ENCODE measurements around the gene THTPA. TPM values are rescaled to one million over a fixed set of nuclear protein-coding genes. Genes with fewer than 3 reads are reported as not detected.

THTPA gene
- total and polyA plus RNA-seq, 2 of the 13 experiments (the other 11 are each of a cell fraction or from before 2014, with no cell fraction given), result 7.4 to 8.7 TPM

- TF ChIP-seq TBP (CRISPR knock-in tag; IDR thresholded peaks at IDR 0.05) (no peak), MED8 (CRISPR knock-in tag; IDR thresholded peaks at IDR 0.05; ENCODE audit: insufficient replicate concordance) (no peak), ZNF224 (CRISPR knock-in tag; IDR thresholded peaks at IDR 0.05) (no peak), NCOA2 (CRISPR knock-in tag; IDR thresholded peaks at IDR 0.05) (no peak), ZNF367 (CRISPR knock-in tag; IDR thresholded peaks at IDR 0.05; ENCODE audit: borderline replicate concordance) (no peak), CC2D1A (CRISPR knock-in tag; IDR thresholded peaks at IDR 0.05) (no peak), FOXK1 (CRISPR knock-in tag; IDR thresholded peaks at IDR 0.05; ENCODE audit: borderline replicate concordance, low read depth) (no peak), ATF7 (IDR thresholded peaks at IDR 0.05) (no peak), ATF7 (CRISPR knock-in tag; IDR thresholded peaks at IDR 0.05) (0 out of 2 replicates have a peak, but pooled peaks have one; percentile 34), ZNF451 (CRISPR knock-in tag; IDR thresholded peaks at IDR 0.05) (0 out of 2 replicates have a peak, but pooled peaks have one; percentile 31), GTF3A (CRISPR knock-in tag; conservative IDR thresholded peaks at IDR 0.05) (0 out of 2 replicates have a peak, but pooled peaks have one; percentile 67), ZNF143 (CRISPR knock-in tag; IDR thresholded peaks at IDR 0.05) (no peak; the same call in 1 of the 2 replicates), ZNF333 (CRISPR knock-in tag; IDR thresholded peaks at IDR 0.05; ENCODE audit: borderline replicate concordance) (no peak), ZBTB1 (CRISPR knock-in tag; IDR thresholded peaks at IDR 0.05; ENCODE audit: borderline replicate concordance) (no peak), TBX3 (IDR thresholded peaks at IDR 0.05; ENCODE audit: borderline replicate concordance) (no peak), DNMT3B (CRISPR knock-in tag; conservative IDR thresholded peaks at IDR 0.05) (no peak), SMAD1 (CRISPR knock-in tag; IDR thresholded peaks at IDR 0.05; ENCODE audit: borderline replicate concordance, low read depth) (no peak), ZNF33A (CRISPR knock-in tag; IDR thresholded peaks at IDR 0.05; ENCODE audit: borderline replicate concordance) (no peak), SIN3B (IDR thresholded peaks at IDR 0.05; ENCODE audit: low read length) (no peak), POLR2A (IDR thresholded peaks at IDR 0.05; ENCODE audit: insufficient read depth in 1 of 2, low read depth in 2 of 2, low read length in 2 of 2) (no peak), TOE1 (CRISPR knock-in tag; IDR thresholded peaks at IDR 0.05) (no peak), DMAP1 (CRISPR knock-in tag; IDR thresholded peaks at IDR 0.05) (no peak)
- TF ChIP-seq, protein P1, sequence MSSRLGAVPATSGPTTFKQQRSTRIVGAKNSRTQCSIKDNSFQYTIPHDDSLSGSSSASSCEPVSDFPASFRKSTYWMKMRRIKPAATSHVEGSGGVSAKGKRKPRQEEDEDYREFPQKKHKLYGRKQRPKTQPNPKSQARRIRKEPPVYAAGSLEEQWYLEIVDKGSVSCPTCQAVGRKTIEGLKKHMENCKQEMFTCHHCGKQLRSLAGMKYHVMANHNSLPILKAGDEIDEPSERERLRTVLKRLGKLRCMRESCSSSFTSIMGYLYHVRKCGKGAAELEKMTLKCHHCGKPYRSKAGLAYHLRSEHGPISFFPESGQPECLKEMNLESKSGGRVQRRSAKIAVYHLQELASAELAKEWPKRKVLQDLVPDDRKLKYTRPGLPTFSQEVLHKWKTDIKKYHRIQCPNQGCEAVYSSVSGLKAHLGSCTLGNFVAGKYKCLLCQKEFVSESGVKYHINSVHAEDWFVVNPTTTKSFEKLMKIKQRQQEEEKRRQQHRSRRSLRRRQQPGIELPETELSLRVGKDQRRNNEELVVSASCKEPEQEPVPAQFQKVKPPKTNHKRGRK (CRISPR knock-in tag; IDR thresholded peaks at IDR 0.05), result 0 out of 2 replicates have a peak, but pooled peaks have one; percentile 24
- TF ChIP-seq, protein P2, sequence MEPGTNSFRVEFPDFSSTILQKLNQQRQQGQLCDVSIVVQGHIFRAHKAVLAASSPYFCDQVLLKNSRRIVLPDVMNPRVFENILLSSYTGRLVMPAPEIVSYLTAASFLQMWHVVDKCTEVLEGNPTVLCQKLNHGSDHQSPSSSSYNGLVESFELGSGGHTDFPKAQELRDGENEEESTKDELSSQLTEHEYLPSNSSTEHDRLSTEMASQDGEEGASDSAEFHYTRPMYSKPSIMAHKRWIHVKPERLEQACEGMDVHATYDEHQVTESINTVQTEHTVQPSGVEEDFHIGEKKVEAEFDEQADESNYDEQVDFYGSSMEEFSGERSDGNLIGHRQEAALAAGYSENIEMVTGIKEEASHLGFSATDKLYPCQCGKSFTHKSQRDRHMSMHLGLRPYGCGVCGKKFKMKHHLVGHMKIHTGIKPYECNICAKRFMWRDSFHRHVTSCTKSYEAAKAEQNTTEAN (CRISPR knock-in tag; conservative IDR thresholded peaks at IDR 0.05), result no peak
- TF ChIP-seq, protein P3, sequence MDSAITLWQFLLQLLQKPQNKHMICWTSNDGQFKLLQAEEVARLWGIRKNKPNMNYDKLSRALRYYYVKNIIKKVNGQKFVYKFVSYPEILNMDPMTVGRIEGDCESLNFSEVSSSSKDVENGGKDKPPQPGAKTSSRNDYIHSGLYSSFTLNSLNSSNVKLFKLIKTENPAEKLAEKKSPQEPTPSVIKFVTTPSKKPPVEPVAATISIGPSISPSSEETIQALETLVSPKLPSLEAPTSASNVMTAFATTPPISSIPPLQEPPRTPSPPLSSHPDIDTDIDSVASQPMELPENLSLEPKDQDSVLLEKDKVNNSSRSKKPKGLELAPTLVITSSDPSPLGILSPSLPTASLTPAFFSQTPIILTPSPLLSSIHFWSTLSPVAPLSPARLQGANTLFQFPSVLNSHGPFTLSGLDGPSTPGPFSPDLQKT (CRISPR knock-in tag; IDR thresholded peaks at IDR 0.05; ENCODE audit: borderline replicate concordance), result no peak
- TF ChIP-seq, protein P4, sequence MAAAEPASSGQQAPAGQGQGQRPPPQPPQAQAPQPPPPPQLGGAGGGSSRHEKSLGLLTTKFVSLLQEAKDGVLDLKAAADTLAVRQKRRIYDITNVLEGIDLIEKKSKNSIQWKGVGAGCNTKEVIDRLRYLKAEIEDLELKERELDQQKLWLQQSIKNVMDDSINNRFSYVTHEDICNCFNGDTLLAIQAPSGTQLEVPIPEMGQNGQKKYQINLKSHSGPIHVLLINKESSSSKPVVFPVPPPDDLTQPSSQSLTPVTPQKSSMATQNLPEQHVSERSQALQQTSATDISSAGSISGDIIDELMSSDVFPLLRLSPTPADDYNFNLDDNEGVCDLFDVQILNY (CRISPR knock-in tag; conservative IDR thresholded peaks at IDR 0.05), result no peak
These were observed 11.3 kb upstream of the THTPA start (continued) for GRCh38 chr14:23544511-23545447.

All from HepG2 (cell line).